HG03097 (cell line): ENCODE data around the gene RNPEP.
"Not testable (repeated sequence)": the region's sequence is repeated elsewhere in the genome, so short reads cannot be mapped to it uniquely, and the experiment has no call there.

ENCODE experiments used
- ATAC-seq: cut with Tn5 transposase; IDR thresholded peaks from one replicate; pipeline ENCODE4 v1.9.1; 2021; ENCODE audit not compliant: unreplicated experiment, low FRiP score

The RNPEP gene

DNA sequence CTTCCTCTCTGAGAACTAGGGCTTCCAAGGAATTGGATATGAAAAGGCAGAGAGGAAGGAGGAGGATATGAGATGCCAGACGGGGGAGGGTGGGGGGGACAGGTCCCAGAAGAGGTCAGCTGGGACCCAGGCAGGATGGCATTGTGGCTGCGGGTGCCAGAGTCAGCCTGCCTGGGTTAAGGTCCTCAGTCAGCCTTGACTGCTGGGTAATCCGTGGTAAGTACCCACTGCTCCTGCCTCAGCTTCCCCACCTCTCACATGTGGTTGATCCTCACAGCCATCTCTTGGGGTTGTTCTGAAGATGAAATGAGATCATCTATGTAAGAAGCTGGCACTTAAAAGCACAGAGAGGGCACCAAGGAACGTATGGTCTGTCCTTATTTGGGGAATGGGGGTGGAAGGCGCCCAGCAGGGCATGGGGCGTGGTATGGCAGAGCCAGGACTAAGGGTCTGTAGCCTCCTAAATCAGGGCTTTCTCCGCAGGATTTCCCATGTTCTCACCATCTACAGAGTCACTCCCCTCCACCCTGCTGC is 51.8 kb downstream of the RNPEP start:
- ATAC-seq, result no peak

DNA sequence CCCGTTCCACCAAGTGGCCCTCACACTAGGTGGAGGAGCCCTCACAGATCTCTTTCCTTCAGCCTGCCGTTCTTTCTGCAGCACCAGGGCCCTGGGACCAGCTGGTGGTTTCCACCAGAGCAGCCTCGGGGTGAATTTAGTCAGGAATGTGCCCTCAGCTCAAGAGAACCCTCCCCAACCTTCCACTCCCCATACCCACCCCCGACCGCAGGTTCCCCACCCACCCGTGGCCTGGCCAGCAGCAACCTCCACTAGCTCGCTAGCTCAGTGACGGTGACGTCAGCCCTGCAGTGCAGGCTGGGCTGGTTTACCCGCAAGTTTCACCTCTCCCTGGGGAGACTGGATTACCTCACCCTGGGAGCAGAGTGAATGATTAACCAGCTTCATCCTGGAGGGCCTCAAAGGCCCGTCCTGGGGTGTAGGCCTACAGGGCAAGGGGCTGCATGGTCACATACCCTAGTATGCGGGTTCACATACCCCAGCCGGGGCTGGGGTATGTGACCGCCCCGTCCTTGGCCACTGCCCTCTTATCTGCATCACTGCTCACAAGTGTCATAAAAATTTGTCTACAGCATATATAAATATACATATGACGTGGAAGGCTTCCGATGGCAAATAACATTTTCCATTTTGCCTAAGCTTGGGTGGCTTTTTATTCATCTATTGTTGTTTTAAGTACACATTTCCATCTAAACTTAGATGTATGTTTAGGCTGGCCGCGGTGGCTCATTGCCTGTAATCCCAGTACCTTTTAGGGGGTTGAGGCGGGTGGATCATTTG is 52.4 kb downstream of the RNPEP start:
- ATAC-seq, result no peak

DNA sequence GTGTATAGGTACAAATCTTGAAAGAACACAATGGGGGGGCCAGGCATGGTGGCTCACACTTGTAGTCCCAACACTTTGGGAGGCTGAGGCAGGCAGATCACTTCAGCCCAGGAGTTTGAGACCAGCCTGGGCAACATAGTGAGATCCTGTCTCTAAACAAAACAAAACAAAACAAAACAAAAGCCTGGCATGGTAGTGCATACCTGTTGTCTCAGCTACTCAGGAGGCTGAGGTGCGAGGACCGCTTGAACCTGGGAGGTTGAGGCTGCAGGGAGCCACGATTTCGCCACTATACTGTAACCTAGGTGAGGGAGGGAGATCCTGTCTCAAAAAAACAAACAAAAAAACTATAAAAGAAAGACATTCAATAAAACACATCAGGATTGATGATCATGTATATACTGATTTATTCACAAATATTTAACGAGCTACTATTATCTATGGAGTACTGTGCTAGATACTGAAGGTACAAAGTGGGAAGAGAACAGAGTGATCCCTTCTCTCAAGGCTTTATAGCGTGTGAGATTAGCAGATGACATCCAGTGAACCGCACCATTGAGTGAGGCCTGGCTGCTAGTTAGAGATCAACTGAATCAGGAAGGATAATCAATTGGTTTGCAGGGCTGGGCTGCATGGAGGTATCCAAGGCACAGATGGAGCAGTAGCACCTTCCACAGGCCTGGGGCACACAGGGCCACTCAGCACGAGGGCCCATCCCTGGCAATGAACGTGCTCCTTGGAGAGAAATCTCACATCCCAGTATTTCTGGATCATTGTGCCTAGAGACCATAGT is 54.3 kb downstream of the RNPEP start:
- ATAC-seq, result no peak

DNA sequence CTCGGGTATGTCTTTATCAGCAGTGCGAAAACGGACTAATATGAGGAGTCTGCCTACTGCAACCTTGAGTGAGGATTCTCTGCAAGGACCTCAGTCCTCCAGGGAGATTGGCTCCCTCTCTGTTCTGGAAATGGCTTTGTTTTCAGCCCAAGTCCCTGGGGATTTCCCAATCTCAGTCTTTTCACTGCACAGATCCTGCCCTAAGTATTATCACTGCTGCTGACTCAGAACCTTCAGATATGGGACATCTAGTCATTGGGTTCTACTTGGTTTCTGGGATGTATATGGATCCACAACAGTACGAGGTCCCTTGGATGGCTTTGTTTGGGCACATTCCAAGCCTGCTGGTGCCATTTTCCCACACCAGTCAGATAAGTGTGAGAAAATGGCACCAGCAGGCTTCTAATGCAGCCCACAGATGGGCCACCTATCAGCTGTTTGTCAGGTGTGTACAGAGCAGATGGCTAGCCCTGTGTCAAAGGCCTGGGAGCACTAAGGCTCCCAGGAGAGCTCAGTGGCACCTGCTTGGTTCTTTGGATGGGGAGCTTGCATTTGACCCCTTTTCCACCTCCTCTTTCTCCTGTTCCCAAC is 55.4 kb downstream of the RNPEP start:
- no peak for ATAC-seq

DNA sequence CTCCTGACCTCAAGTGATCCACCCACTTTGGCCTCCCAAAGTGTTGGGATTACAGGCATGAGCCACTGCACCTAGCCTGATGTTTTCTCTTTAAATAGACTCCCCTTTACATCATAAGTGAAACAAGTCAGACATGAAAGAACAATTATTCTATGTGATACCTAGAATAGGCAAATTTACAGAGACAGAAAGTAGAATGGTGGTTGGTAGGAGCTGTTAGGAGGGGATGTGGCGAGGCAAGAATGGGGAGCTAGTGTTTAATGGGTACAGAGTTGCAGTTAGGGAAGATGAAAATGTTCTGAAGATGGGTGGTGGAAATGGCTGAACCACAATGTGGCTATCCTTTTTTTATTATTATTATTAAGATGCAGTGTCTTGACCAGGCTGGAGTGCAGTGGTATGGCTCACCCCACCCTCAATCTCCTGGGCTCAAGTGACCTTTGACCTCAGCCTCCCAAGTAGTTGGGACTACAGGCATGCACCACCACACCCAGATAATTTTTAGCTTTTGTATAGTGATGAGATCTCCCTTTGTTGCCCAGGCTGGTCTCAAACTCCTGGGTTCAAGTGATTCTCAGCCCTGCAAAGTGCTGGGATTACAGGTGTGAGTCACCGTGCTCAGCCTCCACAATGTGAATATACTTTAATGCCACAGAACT is 56.4 kb downstream of the RNPEP start:
- no peak for ATAC-seq

- ATAC-seq, result no peak
Observed at GRCh38 chr1:202045705-202046104, 63.3 kb downstream of the RNPEP start.

DNA sequence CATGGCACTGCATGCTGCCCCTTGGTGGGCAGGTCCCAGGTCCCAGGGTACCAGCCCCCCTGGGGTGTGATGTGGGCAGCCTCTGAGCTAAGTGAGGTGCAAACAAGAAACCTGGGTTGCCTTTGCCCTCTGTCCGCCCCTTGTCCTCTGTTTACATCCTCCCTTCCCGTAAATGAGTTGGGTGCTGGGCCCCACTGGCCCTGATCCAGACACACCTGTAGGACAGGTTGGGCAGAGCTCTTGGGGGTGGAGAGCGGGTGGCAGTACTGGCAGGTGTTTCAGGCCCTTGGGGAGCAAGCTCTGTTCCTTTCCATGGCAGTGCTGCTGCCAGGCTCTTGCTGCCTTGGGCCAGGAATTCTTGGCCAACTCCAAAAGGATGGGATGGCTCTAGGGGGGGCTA is 63.8 kb downstream of the RNPEP start:
- ATAC-seq, result no peak

GRCh38 chr1:202046748-202047708 is 64.6 kb downstream of the RNPEP start:
- ATAC-seq, result no peak

DNA sequence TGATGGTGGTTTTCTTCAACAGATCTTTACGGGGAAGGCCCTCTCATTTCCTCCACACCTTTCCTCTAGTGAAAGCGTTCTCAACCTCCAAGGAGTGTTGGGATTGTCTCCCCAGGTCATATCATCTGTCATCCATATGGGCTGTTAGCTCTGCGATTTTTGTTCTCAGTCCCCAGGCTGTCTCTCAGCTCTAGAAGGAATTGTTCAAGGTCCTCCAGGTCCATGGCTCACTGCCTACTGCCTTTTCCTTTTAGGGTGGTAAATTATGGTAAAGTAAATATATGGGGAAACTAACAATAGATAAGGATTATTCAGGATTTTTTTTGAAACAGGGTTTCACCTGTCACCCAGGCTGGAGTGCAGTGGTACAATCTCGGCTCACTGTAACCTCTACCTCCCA is 65.5 kb downstream of the RNPEP start:
- no peak for ATAC-seq

DNA sequence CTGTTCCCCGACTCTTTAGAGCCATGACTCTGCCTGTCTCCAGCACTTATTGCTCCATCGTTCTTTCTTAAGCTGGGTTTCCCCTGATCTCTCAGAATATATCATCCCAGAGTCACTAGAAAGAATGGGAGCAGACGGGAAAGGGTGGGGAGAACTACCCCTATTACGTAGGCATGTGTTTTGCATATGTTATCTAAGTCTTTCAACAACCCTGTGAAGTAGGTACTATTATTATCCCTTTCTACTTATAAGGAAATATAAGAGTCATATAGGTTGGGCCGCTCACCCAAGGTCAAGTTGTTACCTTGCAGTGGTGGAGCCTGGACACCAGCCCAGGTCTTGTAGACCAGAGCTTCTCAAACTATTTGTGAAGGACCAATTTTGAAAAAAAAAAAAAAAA is 66.7 kb downstream of the RNPEP start:
- no peak for ATAC-seq

- no peak for ATAC-seq
Observed at GRCh38 chr1:202054094-202054493, 71.6 kb downstream of the RNPEP start.

- ATAC-seq, result not testable (repeated sequence)
Observed at GRCh38 chr1:202054673-202055072, 72.2 kb downstream of the RNPEP start.
